ENCODE results near the gene NDUFB6. TPM values are rescaled to one million over a fixed set of nuclear protein-coding genes. Genes with fewer than 3 reads are reported as not detected.

Gene NDUFB6
- total RNA-seq, 2 donors from 2014 or later: 20.9 to 24.1 TPM

DNA sequence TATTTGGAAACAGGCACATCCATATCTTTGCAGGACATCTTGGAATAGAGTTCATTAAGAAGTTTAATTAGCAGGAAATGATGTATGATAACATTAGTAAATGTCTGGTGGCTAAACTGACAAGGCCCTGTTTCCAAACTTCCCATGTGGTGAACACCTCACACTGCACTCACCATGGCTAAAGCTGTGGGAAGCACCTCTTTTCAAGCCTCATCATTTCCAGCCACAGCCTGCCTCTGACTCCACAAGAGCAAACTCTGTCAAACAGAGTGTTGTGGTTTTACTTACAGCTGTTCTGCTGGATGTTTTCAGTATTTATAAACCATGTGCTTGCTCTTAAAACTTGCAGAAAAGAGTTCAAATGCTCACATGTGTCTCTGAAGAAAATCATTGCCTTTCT lies 14.9 kb upstream of the NDUFB6 start:
- Histone ChIP-seq H3K27me3 (replicated peaks; ENCODE audit: insufficient read depth) (no peaks in the 10 kb centered on the region), H3K27ac (no peak overlapping the region), H3K9me3 (no peaks in the 10 kb centered on the region), H3K4me3 (no peak overlapping the region), H3K4me1 (ENCODE audit: control insufficient read depth in 1 of 2, low read depth in 2 of 2) (no peaks in the 10 kb centered on the region), H3K36me3 (no peaks in the 10 kb centered on the region)
- ATAC-seq (ENCODE audit: insufficient number of reproducible peaks, low FRiP score, low read depth) (no peak), DNase-seq (ENCODE audit: low spot score) (no peak)
- TF ChIP-seq, protein P1, sequence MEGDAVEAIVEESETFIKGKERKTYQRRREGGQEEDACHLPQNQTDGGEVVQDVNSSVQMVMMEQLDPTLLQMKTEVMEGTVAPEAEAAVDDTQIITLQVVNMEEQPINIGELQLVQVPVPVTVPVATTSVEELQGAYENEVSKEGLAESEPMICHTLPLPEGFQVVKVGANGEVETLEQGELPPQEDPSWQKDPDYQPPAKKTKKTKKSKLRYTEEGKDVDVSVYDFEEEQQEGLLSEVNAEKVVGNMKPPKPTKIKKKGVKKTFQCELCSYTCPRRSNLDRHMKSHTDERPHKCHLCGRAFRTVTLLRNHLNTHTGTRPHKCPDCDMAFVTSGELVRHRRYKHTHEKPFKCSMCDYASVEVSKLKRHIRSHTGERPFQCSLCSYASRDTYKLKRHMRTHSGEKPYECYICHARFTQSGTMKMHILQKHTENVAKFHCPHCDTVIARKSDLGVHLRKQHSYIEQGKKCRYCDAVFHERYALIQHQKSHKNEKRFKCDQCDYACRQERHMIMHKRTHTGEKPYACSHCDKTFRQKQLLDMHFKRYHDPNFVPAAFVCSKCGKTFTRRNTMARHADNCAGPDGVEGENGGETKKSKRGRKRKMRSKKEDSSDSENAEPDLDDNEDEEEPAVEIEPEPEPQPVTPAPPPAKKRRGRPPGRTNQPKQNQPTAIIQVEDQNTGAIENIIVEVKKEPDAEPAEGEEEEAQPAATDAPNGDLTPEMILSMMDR (IDR thresholded peaks at IDR 0.05): no peak

DNA sequence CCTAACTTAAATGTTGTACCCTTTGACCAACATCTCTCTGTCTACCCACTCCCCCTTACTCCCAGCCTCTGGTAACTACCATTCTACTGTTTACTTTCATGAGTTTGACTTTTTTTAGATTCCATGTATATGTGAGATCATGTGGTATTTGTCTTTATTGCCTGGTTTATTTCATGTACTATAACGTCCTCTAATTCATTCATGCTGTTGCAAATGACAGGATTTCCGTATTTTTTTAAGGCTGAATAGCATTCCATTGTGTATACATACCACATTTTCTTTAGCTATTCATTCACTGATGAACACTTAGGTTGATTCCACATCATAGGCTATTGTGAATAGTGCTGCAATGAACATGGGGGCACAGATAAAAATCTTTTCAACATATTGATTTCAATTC lies 11.8 kb upstream of the NDUFB6 start:
- ATAC-seq (ENCODE audit: insufficient number of reproducible peaks, low FRiP score, low read depth): no peak
- TF ChIP-seq, protein P1 (IDR thresholded peaks at IDR 0.05): no peak
- Histone ChIP-seq H3K9me3 (no peaks in the 10 kb centered on the region), H3K36me3 (no peaks in the 10 kb centered on the region), H3K4me3 (no peak overlapping the region), H3K27me3 (replicated peaks; ENCODE audit: insufficient read depth) (no peaks in the 10 kb centered on the region), H3K4me1 (ENCODE audit: control insufficient read depth in 1 of 2, low read depth in 2 of 2) (no peaks in the 10 kb centered on the region), H3K27ac (no peak overlapping the region)
- no peak for DNase-seq (ENCODE audit: low spot score)

DNA sequence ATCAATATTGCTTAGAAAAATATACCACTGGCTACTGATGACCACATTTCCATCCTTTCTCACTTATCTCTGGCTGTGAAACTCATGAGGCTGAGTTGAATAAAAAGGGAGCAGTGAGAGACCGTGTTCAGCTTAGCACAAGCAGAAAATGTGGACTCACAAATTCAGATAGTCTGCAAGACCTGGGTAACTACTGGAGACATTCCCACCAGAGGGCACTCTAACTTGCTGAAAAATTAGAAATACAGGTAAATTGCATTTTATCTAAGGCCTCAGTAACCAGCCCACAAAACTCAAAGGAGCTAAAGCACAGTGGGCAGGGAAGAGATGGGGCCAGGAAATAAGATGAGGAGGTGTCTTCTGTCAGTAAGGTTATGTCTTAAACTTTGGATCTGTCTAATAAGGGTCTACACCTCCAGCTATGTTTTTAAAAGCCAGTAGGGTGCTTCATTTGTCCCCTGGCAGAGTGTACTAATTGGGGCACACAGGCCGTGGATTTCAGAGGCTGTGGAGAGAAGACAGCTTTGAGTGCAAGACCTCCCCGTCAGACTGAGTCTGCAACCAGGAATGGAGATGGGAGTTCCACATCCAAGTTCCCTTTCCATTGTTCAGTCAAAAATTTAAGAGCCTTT lies 8.7 kb upstream of the NDUFB6 start:
- Histone ChIP-seq H3K27ac (no peak overlapping the region), H3K4me1 (ENCODE audit: control insufficient read depth in 1 of 2, low read depth in 2 of 2) (no peaks in the 10 kb centered on the region)
- no peak for DNase-seq (ENCODE audit: low spot score)

DNA sequence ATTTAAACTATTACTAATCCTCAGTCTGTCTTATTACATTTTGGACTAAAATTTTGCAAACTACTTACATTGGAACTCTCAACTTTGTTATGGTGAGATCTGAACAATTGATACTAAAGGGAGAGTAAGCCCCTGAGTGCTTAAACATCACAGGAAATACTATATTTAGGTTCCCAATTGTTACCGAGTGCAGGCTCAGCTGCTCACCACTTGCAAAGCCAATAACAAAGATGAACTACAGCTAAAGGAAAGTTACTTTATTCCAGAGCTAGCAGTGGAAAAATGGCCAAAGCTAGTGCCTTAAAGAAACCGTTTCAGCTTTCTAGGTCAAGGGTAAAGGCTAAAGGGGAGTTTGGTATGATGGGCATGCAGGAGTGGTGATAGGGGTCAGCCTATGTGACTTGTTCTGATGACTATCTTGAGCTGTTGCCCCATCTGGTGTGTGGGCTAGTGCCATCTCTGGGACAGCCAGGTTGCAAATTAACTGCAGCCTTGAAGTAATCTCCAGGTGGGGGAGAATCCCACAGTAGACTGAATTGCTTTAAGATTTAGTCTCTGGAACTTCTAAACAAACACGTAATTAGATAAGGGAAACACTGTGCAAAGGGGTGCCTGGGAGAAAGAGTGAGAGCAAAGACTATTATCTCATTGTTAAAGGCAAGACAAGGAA lies 7.8 kb upstream of the NDUFB6 start:
- no peaks in the 10 kb centered on the region for H3K36me3 ChIP-seq
- TF ChIP-seq, protein P1 (IDR thresholded peaks at IDR 0.05): no peak
- no peak for ATAC-seq (ENCODE audit: insufficient number of reproducible peaks, low FRiP score, low read depth)

More for the DNA sequence above, 8.7 kb upstream of the NDUFB6 start:
- TF ChIP-seq, protein P1 (IDR thresholded peaks at IDR 0.05): no peak
- ATAC-seq (ENCODE audit: insufficient number of reproducible peaks, low FRiP score, low read depth): no peak
- H3K9me3 ChIP-seq: no peaks in the 10 kb centered on the region
- no peaks in the 10 kb centered on the region for H3K27me3 ChIP-seq (replicated peaks; ENCODE audit: insufficient read depth)
- H3K4me3 ChIP-seq: no peak overlapping the region
- no peaks in the 10 kb centered on the region for H3K36me3 ChIP-seq

DNA sequence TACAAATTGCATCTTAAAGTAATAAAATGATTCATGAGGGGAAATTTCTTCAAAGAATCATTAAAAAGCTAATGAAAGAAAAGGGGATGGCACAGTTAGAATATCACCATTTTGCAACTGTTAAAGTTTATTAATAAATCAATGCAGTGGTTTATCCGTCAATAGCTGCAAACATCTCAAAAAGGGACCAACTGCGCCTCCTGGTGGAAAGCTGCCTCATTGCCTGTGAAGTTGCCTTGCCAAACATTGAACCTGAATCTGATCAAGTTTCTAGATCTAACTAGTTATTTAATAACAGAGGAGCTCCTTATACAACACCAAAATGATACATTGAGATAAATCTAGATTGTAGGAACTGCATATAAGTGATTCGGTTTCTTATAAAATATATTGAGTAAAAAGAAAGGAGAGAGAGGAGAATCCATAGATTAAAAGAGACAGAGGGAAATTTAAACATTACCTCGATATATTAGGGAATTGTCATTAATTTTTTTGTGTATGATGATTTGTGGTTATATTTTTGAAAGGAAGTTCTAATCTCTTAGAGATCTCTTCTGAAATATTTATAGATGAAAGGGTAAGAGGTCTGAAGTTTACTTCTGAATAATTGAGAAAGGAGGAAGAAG lies 6.9 kb upstream of the NDUFB6 start:
- TF ChIP-seq, protein P1 (IDR thresholded peaks at IDR 0.05): peak; percentile 92
- Histone ChIP-seq H3K9me3 (no peaks in the 10 kb centered on the region), H3K4me3 (peak overlapping the region; percentile 58), H3K4me1 (ENCODE audit: control insufficient read depth in 1 of 2, low read depth in 2 of 2) (no peaks in the 10 kb centered on the region), H3K27ac (no peak overlapping the region), H3K27me3 (replicated peaks; ENCODE audit: insufficient read depth) (no peaks in the 10 kb centered on the region), H3K36me3 (no peaks in the 10 kb centered on the region)
- ATAC-seq (ENCODE audit: insufficient number of reproducible peaks, low FRiP score, low read depth) (no peak), DNase-seq (ENCODE audit: low spot score) (peak; percentile 21)

More for the DNA sequence above, 7.8 kb upstream of the NDUFB6 start:
- DNase-seq (ENCODE audit: low spot score): no peak
- no peaks in the 10 kb centered on the region for H3K9me3 ChIP-seq
- no peaks in the 10 kb centered on the region for H3K4me1 ChIP-seq (ENCODE audit: control insufficient read depth in 1 of 2, low read depth in 2 of 2)
- no peak overlapping the region for H3K4me3 ChIP-seq
- no peak overlapping the region for H3K27ac ChIP-seq
- H3K27me3 ChIP-seq (replicated peaks; ENCODE audit: insufficient read depth): no peaks in the 10 kb centered on the region

All from thoracic aorta (tissue), 2 donors.